Measurements from ENCODE around the gene TJP3. TPM values are rescaled to one million over a fixed set of nuclear protein-coding genes. Genes with fewer than 3 reads are reported as not detected.

The TJP3 gene
- total RNA-seq, 1 experiment from 2014 or later, result not detected

- no peaks in the 10 kb centered on the region; the same call in 1 of the 2 replicates for H3K9me3 ChIP-seq (ENCODE audit: low read length)
- no peaks in the 10 kb centered on the region for H3K79me2 ChIP-seq (ENCODE audit: low read length)
- H3K27me3 ChIP-seq (ENCODE audit: low read length), result no peaks in the 10 kb centered on the region
- H3K27ac ChIP-seq (ENCODE audit: low read length), result no peak overlapping the region
- no peak overlapping the region for H2AFZ ChIP-seq (ENCODE audit: low read length)
- no peak for DNase-seq
- no peak overlapping the region for H3K4me3 ChIP-seq (ENCODE audit: low read length)
- no peak overlapping the region for H3K4me2 ChIP-seq (ENCODE audit: low read depth, low read length, poor library complexity, severe bottlenecking)
- H3K36me3 ChIP-seq (ENCODE audit: insufficient read depth, low read length), result no peaks in the 10 kb centered on the region
- peaks cover 35% of the 10 kb centered on the region; the same call in 1 of the 2 replicates for H4K20me1 ChIP-seq (ENCODE audit: insufficient read depth, low read depth, low read length)
- H3K9ac ChIP-seq (ENCODE audit: low read length), result no peak overlapping the region
- no peaks in the 10 kb centered on the region for H3K9me2 ChIP-seq (replicated peaks; ENCODE audit: insufficient read depth, low read length)
- peaks cover 18% of the 10 kb centered on the region for H3K4me1 ChIP-seq (ENCODE audit: low read length)
Measured at GRCh38 chr19:3674784-3675543, 33.2 kb upstream of the TJP3 start.

- Histone ChIP-seq H3K4me1 (ENCODE audit: low read length) (peaks cover 9% of the 10 kb centered on the region), H3K27me3 (ENCODE audit: low read length) (no peaks in the 10 kb centered on the region), H4K20me1 (ENCODE audit: insufficient read depth, low read depth, low read length) (peaks cover 20% of the 10 kb centered on the region; the same call in 1 of the 2 replicates), H2AFZ (ENCODE audit: low read length) (no peak overlapping the region), H3K79me2 (ENCODE audit: low read length) (no peaks in the 10 kb centered on the region), H3K9me2 (replicated peaks; ENCODE audit: insufficient read depth, low read length) (no peaks in the 10 kb centered on the region), H3K27ac (ENCODE audit: low read length) (no peak overlapping the region), H3K9ac (ENCODE audit: low read length) (no peak overlapping the region), H3K9me3 (ENCODE audit: low read length) (no peaks in the 10 kb centered on the region; the same call in 1 of the 2 replicates), H3K4me3 (ENCODE audit: low read length) (no peak overlapping the region), H3K4me2 (ENCODE audit: low read depth, low read length, poor library complexity, severe bottlenecking) (no peak overlapping the region), H3K36me3 (ENCODE audit: insufficient read depth, low read length) (no peaks in the 10 kb centered on the region)
- DNase-seq, result no peak
Measured at GRCh38 chr19:3678188-3678587, 30.0 kb upstream of the TJP3 start.

GRCh38 chr19:3679138-3679537, 29.0 kb upstream of the TJP3 start:
- H3K79me2 ChIP-seq (ENCODE audit: low read length), result no peaks in the 10 kb centered on the region
- no peak overlapping the region for H3K4me2 ChIP-seq (ENCODE audit: low read depth, low read length, poor library complexity, severe bottlenecking)
- H3K27me3 ChIP-seq (ENCODE audit: low read length), result no peaks in the 10 kb centered on the region
- H4K20me1 ChIP-seq (ENCODE audit: insufficient read depth, low read depth, low read length), result peaks cover 20% of the 10 kb centered on the region; the same call in 1 of the 2 replicates
- H2AFZ ChIP-seq (ENCODE audit: low read length), result no peak overlapping the region
- peaks cover 9% of the 10 kb centered on the region for H3K4me1 ChIP-seq (ENCODE audit: low read length)
- no peaks in the 10 kb centered on the region for H3K9me2 ChIP-seq (replicated peaks; ENCODE audit: insufficient read depth, low read length)
- H3K9ac ChIP-seq (ENCODE audit: low read length), result no peak overlapping the region
- no peak for DNase-seq
- peaks cover under 1% of the 10 kb centered on the region; the same call in 1 of the 2 replicates for H3K9me3 ChIP-seq (ENCODE audit: low read length)
- H3K27ac ChIP-seq (ENCODE audit: low read length), result no peak overlapping the region
- H3K36me3 ChIP-seq (ENCODE audit: insufficient read depth, low read length), result no peaks in the 10 kb centered on the region
- no peak overlapping the region for H3K4me3 ChIP-seq (ENCODE audit: low read length)

GRCh38 chr19:3679581-3679980, 28.6 kb upstream of the TJP3 start:
- Histone ChIP-seq H3K4me1 (ENCODE audit: low read length) (peaks cover 9% of the 10 kb centered on the region), H3K4me3 (ENCODE audit: low read length) (no peak overlapping the region)
- DNase-seq, result no peak

GRCh38 chr19:3680939-3681338, 27.2 kb upstream of the TJP3 start:
- H4K20me1 ChIP-seq (ENCODE audit: insufficient read depth, low read depth, low read length), result peaks cover 7% of the 10 kb centered on the region; the same call in 1 of the 2 replicates

More at GRCh38 chr19:3679581-3679980, 28.6 kb upstream of the TJP3 start:
- Histone ChIP-seq H3K36me3 (ENCODE audit: insufficient read depth, low read length) (peaks cover 2% of the 10 kb centered on the region; the same call in 1 of the 2 replicates), H3K4me2 (ENCODE audit: low read depth, low read length, poor library complexity, severe bottlenecking) (no peak overlapping the region), H3K9ac (ENCODE audit: low read length) (no peak overlapping the region), H3K27me3 (ENCODE audit: low read length) (no peaks in the 10 kb centered on the region), H3K79me2 (ENCODE audit: low read length) (no peaks in the 10 kb centered on the region), H3K9me2 (replicated peaks; ENCODE audit: insufficient read depth, low read length) (no peaks in the 10 kb centered on the region), H3K9me3 (ENCODE audit: low read length) (peaks cover 5% of the 10 kb centered on the region; the same call in 1 of the 2 replicates), H3K27ac (ENCODE audit: low read length) (no peak overlapping the region), H4K20me1 (ENCODE audit: insufficient read depth, low read depth, low read length) (peaks cover 19% of the 10 kb centered on the region; the same call in 1 of the 2 replicates), H2AFZ (ENCODE audit: low read length) (no peak overlapping the region)

GRCh38 chr19:3682286-3682685, 25.9 kb upstream of the TJP3 start:
- Histone ChIP-seq H3K4me2 (ENCODE audit: low read depth, low read length, poor library complexity, severe bottlenecking) (no peak overlapping the region), H3K9me3 (ENCODE audit: low read length) (peaks cover 6% of the 10 kb centered on the region; the same call in 1 of the 2 replicates), H3K36me3 (ENCODE audit: insufficient read depth, low read length) (peaks cover 3% of the 10 kb centered on the region; the same call in 1 of the 2 replicates), H3K4me3 (ENCODE audit: low read length) (no peak overlapping the region), H3K4me1 (ENCODE audit: low read length) (no peaks in the 10 kb centered on the region), H3K9ac (ENCODE audit: low read length) (no peak overlapping the region), H4K20me1 (ENCODE audit: insufficient read depth, low read depth, low read length) (peaks cover 7% of the 10 kb centered on the region; the same call in 1 of the 2 replicates), H2AFZ (ENCODE audit: low read length) (no peak overlapping the region), H3K9me2 (replicated peaks; ENCODE audit: insufficient read depth, low read length) (no peaks in the 10 kb centered on the region), H3K27me3 (ENCODE audit: low read length) (no peaks in the 10 kb centered on the region), H3K27ac (ENCODE audit: low read length) (no peak overlapping the region), H3K79me2 (ENCODE audit: low read length) (no peaks in the 10 kb centered on the region)
- DNase-seq, result no peak

More at GRCh38 chr19:3680939-3681338, 27.2 kb upstream of the TJP3 start:
- no peaks in the 10 kb centered on the region for H3K27me3 ChIP-seq (ENCODE audit: low read length)
- no peak overlapping the region for H3K27ac ChIP-seq (ENCODE audit: low read length)
- H3K9ac ChIP-seq (ENCODE audit: low read length), result no peak overlapping the region
- peaks cover under 1% of the 10 kb centered on the region for H3K4me1 ChIP-seq (ENCODE audit: low read length)
- no peak overlapping the region for H3K4me3 ChIP-seq (ENCODE audit: low read length)
- no peak overlapping the region for H3K4me2 ChIP-seq (ENCODE audit: low read depth, low read length, poor library complexity, severe bottlenecking)
- no peak overlapping the region for H2AFZ ChIP-seq (ENCODE audit: low read length)
- H3K36me3 ChIP-seq (ENCODE audit: insufficient read depth, low read length), result peaks cover 3% of the 10 kb centered on the region; the same call in 1 of the 2 replicates
- H3K79me2 ChIP-seq (ENCODE audit: low read length), result no peaks in the 10 kb centered on the region
- H3K9me3 ChIP-seq (ENCODE audit: low read length), result peaks cover 6% of the 10 kb centered on the region; the same call in 1 of the 2 replicates
- DNase-seq, result no peak
- no peaks in the 10 kb centered on the region for H3K9me2 ChIP-seq (replicated peaks; ENCODE audit: insufficient read depth, low read length)

GRCh38 chr19:3682741-3683404, 25.3 kb upstream of the TJP3 start:
- Histone ChIP-seq H3K4me3 (ENCODE audit: low read length) (no peak overlapping the region), H3K36me3 (ENCODE audit: insufficient read depth, low read length) (peaks cover 3% of the 10 kb centered on the region; the same call in 1 of the 2 replicates), H3K9ac (ENCODE audit: low read length) (no peak overlapping the region), H4K20me1 (ENCODE audit: insufficient read depth, low read depth, low read length) (peaks cover 7% of the 10 kb centered on the region; the same call in 1 of the 2 replicates), H3K9me2 (replicated peaks; ENCODE audit: insufficient read depth, low read length) (no peaks in the 10 kb centered on the region), H3K9me3 (ENCODE audit: low read length) (peaks cover 6% of the 10 kb centered on the region; the same call in 1 of the 2 replicates), H3K27ac (ENCODE audit: low read length) (no peak overlapping the region), H3K27me3 (ENCODE audit: low read length) (no peaks in the 10 kb centered on the region), H2AFZ (ENCODE audit: low read length) (no peak overlapping the region), H3K79me2 (ENCODE audit: low read length) (no peaks in the 10 kb centered on the region), H3K4me2 (ENCODE audit: low read depth, low read length, poor library complexity, severe bottlenecking) (no peak overlapping the region), H3K4me1 (ENCODE audit: low read length) (peaks cover 2% of the 10 kb centered on the region)
- no peak for DNase-seq

All from Karpas-422 (cell line).